NCI-H2196 (cell line): Measurements from ENCODE around the gene RANBP6.
A peak's percentile ranks its signal among the peaks of the same experiment; 100 is the strongest.
"Not testable (repeated sequence)": the region's sequence is repeated elsewhere in the genome, so short reads cannot be mapped to it uniquely, and the experiment has no call there.

Experiments used
- DNase-seq: peaks from one replicate; lab custom pipeline; 2025; ENCODE audit not compliant: unreplicated experiment; lab: John Stamatoyannopoulos, UW

Gene RANBP6

GRCh38 chr9:6015278-6016157 is at the start of gene RANBP6:
Gene RANBP6, minus strand, starts transcription at chr9:6015624. Its CDS starts 17 bp downstream, at chr9:6015607.
- peak; percentile 99 for DNase-seq

- not testable (repeated sequence) for DNase-seq
These were observed 47.7 kb upstream of the RANBP6 start for GRCh38 chr9:6063146-6063545.

- DNase-seq: no peak
These were observed 40.2 kb upstream of the RANBP6 start for GRCh38 chr9:6055666-6056065.

GRCh38 chr9:6055216-6055615 is 39.8 kb upstream of the RANBP6 start:
- DNase-seq: peak; percentile 91

- DNase-seq: peak; percentile 93
These were observed 39.1 kb upstream of the RANBP6 start for GRCh38 chr9:6054280-6055099.

- no peak for DNase-seq
These were observed 37.0 kb upstream of the RANBP6 start for GRCh38 chr9:6052293-6052919.

GRCh38 chr9:6051511-6051950 is 36.1 kb upstream of the RANBP6 start:
- DNase-seq: no peak

- peak; percentile 19 for DNase-seq
These were observed 34.4 kb upstream of the RANBP6 start for GRCh38 chr9:6049798-6050197.

- DNase-seq: no peak
These were observed 32.6 kb upstream of the RANBP6 start for GRCh38 chr9:6048039-6048438.

GRCh38 chr9:6047020-6047419 is 31.6 kb upstream of the RANBP6 start:
- no peak for DNase-seq

- no peak for DNase-seq
These were observed 29.9 kb upstream of the RANBP6 start for GRCh38 chr9:6045364-6045763.

GRCh38 chr9:6040077-6040476 is 24.7 kb upstream of the RANBP6 start:
- no peak for DNase-seq

- no peak for DNase-seq
These were observed 21.0 kb upstream of the RANBP6 start for GRCh38 chr9:6036391-6036790.

GRCh38 chr9:6034954-6035353 is 19.5 kb upstream of the RANBP6 start:
- DNase-seq: no peak

- DNase-seq: no peak
These were observed 14.3 kb upstream of the RANBP6 start for GRCh38 chr9:6029604-6030274.

- no peak for DNase-seq
These were observed 8.7 kb upstream of the RANBP6 start for GRCh38 chr9:6024035-6024554.

- not testable (repeated sequence) for DNase-seq
These were observed 1.6 kb upstream of the RANBP6 start for GRCh38 chr9:6016975-6017374.

- DNase-seq: no peak
These were observed 654 bp downstream of the RANBP6 start for GRCh38 chr9:6014670-6015270.

- DNase-seq: peak; percentile 100
These were observed 7.0 kb downstream of the RANBP6 start for GRCh38 chr9:6008169-6008979.
